Measurements from ENCODE around the gene CCDC142. TPM values are rescaled to one million over a fixed set of nuclear protein-coding genes. Genes with fewer than 3 reads are reported as not detected.

CCDC142 gene
- total RNA-seq, 4 donors from 2014 or later, result 9.6 to 27.8 (median 19.2) TPM

DNA sequence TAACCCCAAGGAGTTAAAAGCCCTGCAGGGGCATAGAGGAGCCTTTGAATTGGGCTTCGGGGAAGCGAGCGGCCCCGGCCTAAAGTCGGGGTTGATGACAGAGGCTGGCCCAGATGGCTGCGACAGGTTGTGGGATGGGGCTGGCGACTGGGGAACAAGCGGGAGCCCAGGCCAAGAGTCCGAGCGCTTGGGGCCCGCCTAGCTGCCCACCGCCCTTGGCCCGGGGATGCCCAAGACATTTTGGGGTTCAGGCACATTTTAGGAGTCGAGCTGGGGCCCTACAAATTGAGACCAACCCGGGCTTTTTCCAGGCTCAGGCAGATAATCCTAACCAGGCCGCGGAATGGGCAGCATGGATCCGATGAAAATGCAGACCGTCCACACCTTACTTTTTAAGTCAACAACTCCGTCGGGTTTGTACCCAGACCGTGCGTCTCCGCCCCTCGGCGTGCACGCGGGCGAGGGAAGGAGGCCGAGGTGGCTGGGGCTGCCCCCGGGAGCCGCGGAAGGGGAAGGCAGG, 41.6 kb downstream of the CCDC142 start:
- intact Hi-C loops (cut with DNase I), result no loop called here
- Histone ChIP-seq H3K4me3 (peak overlapping the region; percentile 59 to 66 (median 63)), H3K27ac (replicated peaks in 1 of 4) (peak overlapping the region; percentile 80 to 86 (median 82)), H3K9me3 (no peaks in the 10 kb centered on the region), H3K27me3 (peaks cover 0 to 27% (median 7%) of the 10 kb centered on the region in 4 donors), H3K4me1 (peaks cover 30 to 58% (median 54%) of the 10 kb centered on the region in 4 donors), H3K36me3 (peaks cover 0 to under 1% (median 0%) of the 10 kb centered on the region in 4 donors)
- WGBS, result 41% methylated on average over 33 of the region's 33 CpGs
- no peak for DNase-seq (ENCODE audit: extremely low spot score)
- TF ChIP-seq EP300 (IDR thresholded peaks at IDR 0.05) (no peak), CTCF (IDR thresholded peaks at IDR 0.05) (no peak), POLR2AphosphoS5 (IDR thresholded peaks at IDR 0.05) (no peak), POLR2A (IDR thresholded peaks at IDR 0.05; ENCODE audit: low read depth) (no peak)

- DNase-seq (ENCODE audit: extremely low spot score), result peak; percentile 95
- peaks cover 30 to 62% (median 55%) of the 10 kb centered on the region in 4 donors for H3K4me1 ChIP-seq
- H3K27me3 ChIP-seq, result peaks cover 0 to 27% (median 7%) of the 10 kb centered on the region in 4 donors
- peak in 2 of 3 experiments; percentile 33 to 52 for TF ChIP-seq CTCF (IDR thresholded peaks at IDR 0.05)
- TF ChIP-seq POLR2AphosphoS5 (IDR thresholded peaks at IDR 0.05), result peak; percentile 56 to 81
- no peak for TF ChIP-seq EP300 (IDR thresholded peaks at IDR 0.05)
- peaks cover 0 to 5% (median 0%) of the 10 kb centered on the region in 4 donors for H3K36me3 ChIP-seq
- 23% methylated on average over 27 of the region's 45 CpGs for WGBS
- peak overlapping the region; percentile 59 to 66 (median 63) for H3K4me3 ChIP-seq
- peak overlapping the region; percentile 80 to 86 (median 82) for H3K27ac ChIP-seq (replicated peaks in 1 of 4)
- intact Hi-C loops (cut with DNase I), result no loop called here
- H3K9me3 ChIP-seq, result no peaks in the 10 kb centered on the region
Observed at GRCh38 chr2:74440378-74441169, 42.2 kb downstream of the CCDC142 start.

DNA sequence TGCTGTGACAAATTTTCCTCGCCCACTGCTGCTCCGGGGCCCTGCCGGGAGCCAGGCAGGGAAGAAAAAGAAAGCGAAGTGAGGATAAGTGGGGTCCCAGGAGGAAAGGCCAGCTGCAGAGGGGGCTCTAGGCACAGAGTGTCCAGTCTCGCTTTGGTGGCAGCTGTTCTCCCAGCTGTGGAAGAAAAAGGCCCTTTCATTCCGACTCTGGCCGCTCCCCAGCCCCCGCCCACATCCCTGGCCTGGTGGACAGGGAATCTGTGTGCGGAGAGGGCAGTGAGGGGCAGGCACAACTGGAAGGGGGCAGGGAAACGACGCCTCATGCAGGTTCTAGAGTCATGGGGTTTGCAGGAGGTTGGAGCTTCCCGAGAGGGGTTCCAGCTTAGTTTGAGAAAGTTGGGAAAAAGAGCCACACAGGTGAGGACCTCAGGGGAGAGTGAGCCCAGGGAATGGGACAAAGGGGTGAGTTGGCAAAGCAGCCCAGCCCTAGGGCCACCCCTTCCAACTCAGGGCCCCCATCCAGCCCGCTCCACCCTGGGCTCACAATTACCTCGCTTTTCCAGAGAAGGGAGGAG, 42.9 kb downstream of the CCDC142 start:
- peaks cover 30 to 62% (median 55%) of the 10 kb centered on the region in 4 donors for H3K4me1 ChIP-seq
- peak overlapping the region; percentile 80 to 86 (median 82) for H3K27ac ChIP-seq (replicated peaks in 1 of 4)
- peak overlapping the region; percentile 59 to 66 (median 63) for H3K4me3 ChIP-seq
- DNase-seq (ENCODE audit: extremely low spot score), result no peak
- H3K36me3 ChIP-seq, result peaks cover 0 to 5% (median 0%) of the 10 kb centered on the region in 4 donors
- H3K27me3 ChIP-seq, result peaks cover 0 to 27% (median 7%) of the 10 kb centered on the region in 4 donors
- WGBS, result 5% methylated on average over 10 of the region's 14 CpGs
- TF ChIP-seq CTCF (IDR thresholded peaks at IDR 0.05), result no peak
- TF ChIP-seq POLR2A (IDR thresholded peaks at IDR 0.05; ENCODE audit: low read depth), result no peak
- peak in 1 of 2 donors; percentile 33 for TF ChIP-seq POLR2AphosphoS5 (IDR thresholded peaks at IDR 0.05)
- TF ChIP-seq EP300 (IDR thresholded peaks at IDR 0.05), result no peak
- intact Hi-C loops (cut with DNase I), result no loop called here
- no peaks in the 10 kb centered on the region for H3K9me3 ChIP-seq

DNA sequence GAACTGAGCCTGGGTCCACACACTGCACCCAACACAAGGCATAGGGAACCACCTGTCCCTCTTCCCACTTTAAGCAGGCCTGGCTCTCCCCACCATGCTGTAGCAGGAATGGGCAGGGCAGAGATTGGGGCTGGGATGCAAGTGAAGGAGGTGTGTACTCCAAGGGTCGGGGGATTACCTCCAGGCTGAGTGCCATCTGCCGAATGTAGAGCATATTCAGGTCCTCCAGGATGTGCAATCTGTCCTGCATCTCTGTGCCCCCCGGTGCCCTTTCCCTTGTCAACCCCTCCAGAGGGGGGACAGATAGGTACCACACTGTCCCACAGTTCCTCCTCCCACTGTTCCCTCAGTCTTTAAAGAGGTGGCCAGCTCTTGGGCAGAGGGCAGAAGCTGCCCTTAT, 43.4 kb downstream of the CCDC142 start:
- H3K27me3 ChIP-seq, result peaks cover 0 to 27% (median 7%) of the 10 kb centered on the region in 4 donors
- no peak for TF ChIP-seq POLR2A (IDR thresholded peaks at IDR 0.05; ENCODE audit: low read depth)
- no peak for TF ChIP-seq EP300 (IDR thresholded peaks at IDR 0.05)
- TF ChIP-seq CTCF (IDR thresholded peaks at IDR 0.05), result no peak
- WGBS, result 60% methylated on average over 1 of the region's 3 CpGs
- peaks cover 30 to 62% (median 55%) of the 10 kb centered on the region in 4 donors for H3K4me1 ChIP-seq
- no peaks in the 10 kb centered on the region for H3K9me3 ChIP-seq
- peak overlapping the region; percentile 59 to 66 (median 63) for H3K4me3 ChIP-seq
- no peak for DNase-seq (ENCODE audit: extremely low spot score)
- H3K27ac ChIP-seq (replicated peaks in 1 of 4), result peak overlapping the region; percentile 80 to 86 (median 82)
- peaks cover 0 to 5% (median 0%) of the 10 kb centered on the region in 4 donors for H3K36me3 ChIP-seq
- intact Hi-C loops (cut with DNase I), result no loop called here
